ENCODE data around the gene CHCHD3. TPM values are rescaled to one million over a fixed set of nuclear protein-coding genes. Genes with fewer than 3 reads are reported as not detected.

The CHCHD3 gene
- total RNA-seq, 2 donors from 2014 or later, result 29.8 to 33.0 TPM

DNA sequence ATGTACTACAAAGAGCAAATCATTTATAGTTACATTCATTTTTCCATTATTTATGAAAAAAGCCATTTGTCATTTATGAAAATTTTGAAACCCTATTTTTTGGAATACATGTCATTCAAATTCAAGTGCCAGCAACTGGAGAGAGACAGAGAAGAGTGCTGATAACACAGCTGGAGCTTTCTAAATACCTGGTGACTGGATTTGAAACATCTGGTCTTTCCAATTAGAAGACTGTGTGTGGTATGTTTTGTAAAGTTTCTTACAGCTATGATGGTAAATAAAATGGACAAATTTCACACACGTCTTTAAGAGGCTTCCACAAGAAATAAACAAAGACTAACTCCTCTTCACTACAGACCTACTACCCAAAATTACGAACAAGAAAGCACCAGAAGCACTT, 56.8 kb downstream of the CHCHD3 start:
- DNase-seq (no peak), ATAC-seq (no peak)
- H3K27ac Mint-ChIP-seq, result no peak overlapping the region
- no peaks in the 10 kb centered on the region for H3K9me3 ChIP-seq (ENCODE audit: control insufficient read depth, low read length, poor library complexity, severe bottlenecking)
- no peak overlapping the region for H3K4me3 Mint-ChIP-seq
- no peaks in the 10 kb centered on the region for H3K27me3 Mint-ChIP-seq
- H3K36me3 Mint-ChIP-seq (ENCODE audit: low read depth), result peaks cover 2% of the 10 kb centered on the region
- peaks cover 9% of the 10 kb centered on the region for H3K4me1 Mint-ChIP-seq

GRCh38 chr7:133024596-133024995, 57.3 kb downstream of the CHCHD3 start:
- peaks cover 2% of the 10 kb centered on the region for H3K36me3 Mint-ChIP-seq (ENCODE audit: low read depth)

DNA sequence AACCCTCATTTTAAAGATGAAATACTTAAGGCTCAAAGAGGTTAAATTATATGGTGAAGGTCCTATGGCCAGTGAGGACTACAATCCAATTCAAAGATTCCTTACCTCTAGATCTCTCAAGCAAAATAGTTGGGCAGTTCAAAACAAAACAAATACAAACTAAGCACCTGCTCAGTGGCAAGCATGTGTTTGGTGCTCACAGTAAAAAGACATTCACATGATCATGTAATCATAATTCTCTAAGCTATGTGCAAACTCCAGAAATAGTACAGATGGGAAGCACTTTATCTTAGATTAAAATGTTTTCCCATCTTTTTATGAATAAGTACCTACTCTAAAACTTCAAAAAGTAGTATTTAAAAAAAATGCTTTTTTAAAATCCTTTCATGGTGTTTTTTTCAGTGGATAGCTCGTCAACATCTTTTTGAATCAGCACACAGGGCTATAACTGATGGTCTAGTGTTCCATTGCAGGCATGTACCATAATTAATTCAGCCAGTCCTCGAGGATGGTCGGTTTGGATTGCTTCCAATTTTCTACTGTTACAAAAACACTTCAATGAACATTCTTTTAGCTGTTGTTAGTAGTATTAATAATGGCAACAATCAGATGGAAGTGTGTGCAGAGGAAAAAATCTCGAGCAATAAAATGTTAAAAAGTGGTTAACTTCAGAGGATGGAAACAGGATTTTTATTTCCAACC, 58.4 kb downstream of the CHCHD3 start:
- ATAC-seq, result no peak
- Mint-ChIP-seq H3K36me3 (ENCODE audit: low read depth) (peaks cover 2% of the 10 kb centered on the region), H3K27me3 (no peaks in the 10 kb centered on the region), H3K4me3 (no peak overlapping the region), H3K27ac (no peak overlapping the region), H3K4me1 (peaks cover 3% of the 10 kb centered on the region)
- H3K9me3 ChIP-seq (ENCODE audit: control insufficient read depth, low read length, poor library complexity, severe bottlenecking), result no peaks in the 10 kb centered on the region
- no peak for DNase-seq

More at GRCh38 chr7:133024596-133024995, 57.3 kb downstream of the CHCHD3 start:
- no peak for ATAC-seq
- Mint-ChIP-seq H3K27me3 (no peaks in the 10 kb centered on the region), H3K4me1 (peaks cover 4% of the 10 kb centered on the region), H3K27ac (no peak overlapping the region), H3K4me3 (no peak overlapping the region)
- H3K9me3 ChIP-seq (ENCODE audit: control insufficient read depth, low read length, poor library complexity, severe bottlenecking), result no peaks in the 10 kb centered on the region
- DNase-seq, result no peak

DNA sequence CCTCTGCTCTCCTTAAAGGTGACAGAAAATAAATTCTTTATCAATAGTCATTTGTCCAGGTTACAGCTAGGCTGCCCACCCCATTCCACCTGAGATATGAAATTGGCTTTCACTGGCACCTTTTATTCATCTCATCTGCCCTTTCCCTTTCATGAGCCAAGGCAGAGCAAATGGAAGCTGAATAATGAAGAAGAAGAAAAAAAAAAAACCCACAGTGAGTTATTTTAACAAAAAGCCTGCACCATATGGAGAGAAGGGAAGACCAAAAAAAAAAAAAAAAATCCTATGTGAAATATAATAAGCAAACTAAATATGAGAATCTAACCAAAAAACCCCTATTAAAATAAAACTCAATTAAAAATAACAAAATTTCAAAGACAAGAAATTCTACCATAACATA, 59.2 kb downstream of the CHCHD3 start:
- Mint-ChIP-seq H3K4me1 (peaks cover 3% of the 10 kb centered on the region), H3K4me3 (no peak overlapping the region), H3K27me3 (no peaks in the 10 kb centered on the region), H3K27ac (no peak overlapping the region), H3K36me3 (ENCODE audit: low read depth) (peaks cover 2% of the 10 kb centered on the region)
- H3K9me3 ChIP-seq (ENCODE audit: control insufficient read depth, low read length, poor library complexity, severe bottlenecking), result no peaks in the 10 kb centered on the region
- ATAC-seq (no peak), DNase-seq (no peak)

- H3K4me3 Mint-ChIP-seq, result no peak overlapping the region
- peaks cover 3% of the 10 kb centered on the region for H3K4me1 Mint-ChIP-seq
- H3K27ac Mint-ChIP-seq, result no peak overlapping the region
- DNase-seq (no peak), ATAC-seq (no peak)
- no peaks in the 10 kb centered on the region for H3K27me3 Mint-ChIP-seq
- H3K9me3 ChIP-seq (ENCODE audit: control insufficient read depth, low read length, poor library complexity, severe bottlenecking), result no peaks in the 10 kb centered on the region
- H3K36me3 Mint-ChIP-seq (ENCODE audit: low read depth), result peaks cover 2% of the 10 kb centered on the region
Measured at GRCh38 chr7:133021196-133021595, 60.7 kb downstream of the CHCHD3 start.

- H3K27me3 Mint-ChIP-seq, result no peaks in the 10 kb centered on the region
- DNase-seq (no peak), ATAC-seq (no peak)
- peaks cover 3% of the 10 kb centered on the region for H3K4me1 Mint-ChIP-seq
- no peak overlapping the region for H3K4me3 Mint-ChIP-seq
- no peak overlapping the region for H3K27ac Mint-ChIP-seq
- H3K9me3 ChIP-seq (ENCODE audit: control insufficient read depth, low read length, poor library complexity, severe bottlenecking), result no peaks in the 10 kb centered on the region
- H3K36me3 Mint-ChIP-seq (ENCODE audit: low read depth), result peaks cover 2% of the 10 kb centered on the region
Measured at GRCh38 chr7:133020496-133020895, 61.4 kb downstream of the CHCHD3 start.

- Mint-ChIP-seq H3K27me3 (no peaks in the 10 kb centered on the region), H3K36me3 (ENCODE audit: low read depth) (peaks cover 2% of the 10 kb centered on the region), H3K4me3 (no peak overlapping the region), H3K27ac (no peak overlapping the region), H3K4me1 (peaks cover 3% of the 10 kb centered on the region)
- no peaks in the 10 kb centered on the region for H3K9me3 ChIP-seq (ENCODE audit: control insufficient read depth, low read length, poor library complexity, severe bottlenecking)
- DNase-seq (no peak), ATAC-seq (no peak)
Measured at GRCh38 chr7:133019590-133019989, 62.3 kb downstream of the CHCHD3 start.

DNA sequence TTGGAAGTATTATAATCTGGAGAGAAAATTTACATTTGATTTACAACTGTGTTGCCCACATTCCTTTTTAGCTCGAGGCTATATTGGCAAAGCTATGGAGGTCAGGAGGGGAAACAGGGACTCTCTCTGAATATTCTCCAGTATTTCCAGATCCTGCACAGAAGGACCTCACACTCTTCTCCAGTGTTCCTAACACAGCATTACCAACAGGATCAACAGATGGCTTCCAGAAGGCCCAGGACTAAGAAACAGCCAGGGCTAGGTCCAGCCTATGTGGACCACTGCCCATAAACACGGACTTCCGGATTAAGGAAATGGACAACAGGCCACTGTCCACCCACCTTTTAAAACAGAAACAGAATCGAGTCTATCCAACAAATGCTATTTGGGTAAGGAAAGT, 65.3 kb downstream of the CHCHD3 start:
- Mint-ChIP-seq H3K27me3 (no peaks in the 10 kb centered on the region), H3K36me3 (ENCODE audit: low read depth) (peaks cover 2% of the 10 kb centered on the region), H3K4me1 (peaks cover 4% of the 10 kb centered on the region), H3K4me3 (no peak overlapping the region), H3K27ac (no peak overlapping the region)
- H3K9me3 ChIP-seq (ENCODE audit: control insufficient read depth, low read length, poor library complexity, severe bottlenecking), result no peaks in the 10 kb centered on the region
- DNase-seq (no peak), ATAC-seq (no peak)

DNA sequence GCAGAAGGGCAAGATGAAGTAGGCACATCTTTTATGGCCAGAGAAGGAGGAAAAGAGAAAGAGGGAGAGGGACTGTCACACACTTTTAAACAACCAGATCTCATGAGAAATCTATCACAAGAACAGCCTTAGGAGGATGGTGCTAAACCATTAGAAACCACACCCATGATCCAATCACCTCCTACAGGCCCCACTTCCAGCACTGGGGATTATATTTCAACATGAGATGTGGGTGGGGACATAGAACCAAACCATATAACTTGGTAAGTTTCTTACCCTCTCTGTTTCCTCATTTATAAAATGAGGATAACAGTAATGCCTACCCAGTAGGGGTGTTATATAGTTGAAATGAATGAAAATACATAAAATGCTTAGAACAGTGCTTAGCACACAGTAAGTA, 66.0 kb downstream of the CHCHD3 start:
- no peak for ATAC-seq
- Mint-ChIP-seq H3K4me1 (peaks cover 4% of the 10 kb centered on the region), H3K36me3 (ENCODE audit: low read depth) (no peaks in the 10 kb centered on the region)

GRCh38 chr7:133011746-133012145, 70.1 kb downstream of the CHCHD3 start:
- DNase-seq (no peak), ATAC-seq (no peak)
- H3K4me1 Mint-ChIP-seq, result peaks cover 5% of the 10 kb centered on the region
- no peak overlapping the region for H3K27ac Mint-ChIP-seq
- no peaks in the 10 kb centered on the region for H3K9me3 ChIP-seq (ENCODE audit: control insufficient read depth, low read length, poor library complexity, severe bottlenecking)
- H3K4me3 Mint-ChIP-seq, result no peak overlapping the region
- H3K36me3 Mint-ChIP-seq (ENCODE audit: low read depth), result peaks cover 2% of the 10 kb centered on the region
- no peaks in the 10 kb centered on the region for H3K27me3 Mint-ChIP-seq

More for the DNA sequence above, 66.0 kb downstream of the CHCHD3 start:
- no peaks in the 10 kb centered on the region for H3K27me3 Mint-ChIP-seq
- H3K4me3 Mint-ChIP-seq, result no peak overlapping the region
- no peak for DNase-seq
- no peak overlapping the region for H3K27ac Mint-ChIP-seq
- H3K9me3 ChIP-seq (ENCODE audit: control insufficient read depth, low read length, poor library complexity, severe bottlenecking), result no peaks in the 10 kb centered on the region

GRCh38 chr7:133009426-133010252, 72.3 kb downstream of the CHCHD3 start:
- H3K4me3 Mint-ChIP-seq, result no peak overlapping the region
- peaks cover 2% of the 10 kb centered on the region for H3K36me3 Mint-ChIP-seq (ENCODE audit: low read depth)

DNA sequence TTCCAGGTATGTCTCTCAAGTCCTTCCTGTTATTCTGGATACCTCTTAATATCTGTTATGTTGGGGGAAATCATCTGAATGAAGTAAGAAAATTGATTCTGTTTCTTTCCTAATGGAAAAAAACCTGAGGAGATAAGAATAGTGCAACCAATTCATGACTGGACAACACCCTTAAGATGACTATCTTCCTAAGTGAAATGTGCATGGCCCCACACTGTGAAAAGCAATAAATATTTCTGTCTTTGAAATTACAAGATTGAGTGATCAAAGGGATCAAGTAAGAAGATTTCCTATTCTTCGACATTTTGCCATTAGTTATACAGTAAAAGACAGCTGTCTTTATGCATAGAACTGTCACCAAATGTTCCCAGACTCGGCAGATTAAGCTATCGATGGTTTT, 73.9 kb downstream of the CHCHD3 start:
- no peak for ATAC-seq
- no peaks in the 10 kb centered on the region for H3K27me3 Mint-ChIP-seq
- H3K4me3 Mint-ChIP-seq, result no peak overlapping the region

More at GRCh38 chr7:133009426-133010252, 72.3 kb downstream of the CHCHD3 start:
- DNase-seq, result no peak
- Mint-ChIP-seq H3K4me1 (peaks cover 5% of the 10 kb centered on the region), H3K27me3 (no peaks in the 10 kb centered on the region), H3K27ac (no peak overlapping the region)
- ATAC-seq, result no peak
- no peaks in the 10 kb centered on the region for H3K9me3 ChIP-seq (ENCODE audit: control insufficient read depth, low read length, poor library complexity, severe bottlenecking)

DNA sequence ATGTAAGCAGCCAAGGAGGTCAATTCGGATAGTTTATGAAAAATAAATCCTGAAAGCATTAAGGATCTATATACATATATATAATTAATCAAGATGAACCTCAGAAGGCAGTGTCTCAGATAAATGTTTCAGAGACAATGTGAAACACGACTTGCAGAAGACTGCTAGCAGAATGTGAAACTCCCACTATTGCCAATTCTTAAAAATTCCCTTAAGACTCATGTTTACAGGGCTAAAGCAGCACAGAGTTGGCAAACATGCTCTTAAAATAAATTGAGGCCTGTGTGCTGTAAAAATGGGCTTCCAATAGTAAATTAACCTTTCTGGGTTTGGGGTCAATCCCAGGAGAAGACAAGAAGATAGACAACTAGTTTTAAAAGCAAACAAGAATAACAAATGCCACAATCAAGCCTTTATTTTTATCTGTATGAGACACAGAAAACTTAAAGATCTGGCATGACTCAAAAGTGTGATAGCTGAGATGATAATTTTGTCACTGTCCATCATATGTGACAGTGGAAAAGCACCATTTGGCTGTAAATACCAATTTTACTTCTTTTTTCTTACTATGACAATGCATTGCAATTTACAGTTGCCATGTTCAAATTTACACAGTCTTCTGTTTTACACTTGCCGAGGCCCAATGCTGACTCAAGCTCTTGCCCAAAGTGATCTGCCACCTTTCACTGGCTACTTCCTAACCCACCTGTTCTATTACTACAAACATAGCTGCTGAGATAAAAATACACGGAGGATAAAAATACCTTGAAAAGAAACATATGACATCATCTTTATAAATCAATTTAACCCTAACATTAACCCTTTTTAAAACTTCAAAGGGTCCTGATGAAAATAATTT, 78.6 kb downstream of the CHCHD3 start:
- ATAC-seq, result no peak
- Mint-ChIP-seq H3K36me3 (ENCODE audit: low read depth) (peaks cover 2% of the 10 kb centered on the region), H3K4me1 (peaks cover 9% of the 10 kb centered on the region), H3K27ac (no peak overlapping the region), H3K27me3 (no peaks in the 10 kb centered on the region), H3K4me3 (no peak overlapping the region)
- H3K9me3 ChIP-seq (ENCODE audit: control insufficient read depth, low read length, poor library complexity, severe bottlenecking), result no peaks in the 10 kb centered on the region
- DNase-seq, result no peak

More for the DNA sequence above, 73.9 kb downstream of the CHCHD3 start:
- H3K9me3 ChIP-seq (ENCODE audit: control insufficient read depth, low read length, poor library complexity, severe bottlenecking), result no peaks in the 10 kb centered on the region
- Mint-ChIP-seq H3K36me3 (ENCODE audit: low read depth) (peaks cover 2% of the 10 kb centered on the region), H3K27ac (no peak overlapping the region), H3K4me1 (peaks cover 8% of the 10 kb centered on the region)
- no peak for DNase-seq
